Mesodermal cell (in vitro differentiated cells): ENCODE measurements around the gene C2orf66.

ENCODE experiments used
- H3K27ac ChIP-seq: 2 replicates; pipeline ENCODE4 v1.7.0; 2013; ENCODE audit warnings: mild to moderate bottlenecking, low read depth, low read length, moderate library complexity; ENCODE audit not compliant: severe bottlenecking
- H3K36me3 ChIP-seq: 2 replicates; pipeline ENCODE4 v1.7.1; 2013; ENCODE audit warnings: mild to moderate bottlenecking, low read length, moderate library complexity; ENCODE audit not compliant: control insufficient read depth, insufficient read depth
- H3K4me1 ChIP-seq: one replicate; pipeline ENCODE4 v1.7.1; 2013; ENCODE audit warnings: mild to moderate bottlenecking, low read length; ENCODE audit not compliant: insufficient read depth, control insufficient read depth, poor library complexity, severe bottlenecking
- H3K4me3 ChIP-seq: 2 replicates; pipeline ENCODE4 v1.7.0; 2013; ENCODE audit warnings: low read length, control low read depth, mild to moderate bottlenecking; ENCODE audit not compliant: insufficient read depth, poor library complexity, severe bottlenecking; ENCODE audit errors: extremely low read depth
- H3K9me3 ChIP-seq: 2 replicates; pipeline ENCODE4 v1.7.1; 2013; ENCODE audit warnings: mild to moderate bottlenecking, low read length, moderate library complexity; ENCODE audit not compliant: control insufficient read depth
- WGBS, 2 experiments: methylation state at CpG; one replicate each; pipeline ENCODE4 v1.1.5; 2013; ENCODE audit warnings: missing lambda C conversion rate in 2 of 2; ENCODE audit not compliant: insufficient coverage in 2 of 2; 5-methylcytosine and 5-hydroxymethylcytosine counted together

The C2orf66 gene

DNA sequence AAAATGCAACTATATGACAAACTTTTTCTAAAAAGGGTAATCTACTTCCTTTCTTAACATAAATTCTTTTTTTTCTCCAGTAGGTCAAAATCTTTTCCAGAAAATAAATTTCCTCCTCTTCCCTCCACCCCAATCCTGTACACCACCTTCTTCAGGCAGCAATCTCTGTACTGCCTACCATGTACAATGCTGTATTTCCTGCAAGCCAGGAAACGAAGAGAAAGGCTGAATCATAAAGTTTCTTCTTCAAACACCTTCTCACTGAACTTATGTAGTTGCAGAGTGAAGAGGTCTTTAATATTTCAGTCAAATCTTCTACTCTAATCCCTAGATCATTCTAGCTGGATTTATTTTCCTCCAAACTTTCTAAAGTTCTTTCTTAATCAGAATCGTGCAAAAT lies 18.2 kb upstream of the C2orf66 start:
- no peaks in the 10 kb centered on the region for H3K4me1 ChIP-seq
- no peaks in the 10 kb centered on the region for H3K9me3 ChIP-seq
- no peak overlapping the region for H3K4me3 ChIP-seq
- no CpG with 5 or more reads among the region's 2 CpGs for WGBS, 2 experiments
- no peaks in the 10 kb centered on the region for H3K36me3 ChIP-seq
- H3K27ac ChIP-seq, result no peak overlapping the region

DNA sequence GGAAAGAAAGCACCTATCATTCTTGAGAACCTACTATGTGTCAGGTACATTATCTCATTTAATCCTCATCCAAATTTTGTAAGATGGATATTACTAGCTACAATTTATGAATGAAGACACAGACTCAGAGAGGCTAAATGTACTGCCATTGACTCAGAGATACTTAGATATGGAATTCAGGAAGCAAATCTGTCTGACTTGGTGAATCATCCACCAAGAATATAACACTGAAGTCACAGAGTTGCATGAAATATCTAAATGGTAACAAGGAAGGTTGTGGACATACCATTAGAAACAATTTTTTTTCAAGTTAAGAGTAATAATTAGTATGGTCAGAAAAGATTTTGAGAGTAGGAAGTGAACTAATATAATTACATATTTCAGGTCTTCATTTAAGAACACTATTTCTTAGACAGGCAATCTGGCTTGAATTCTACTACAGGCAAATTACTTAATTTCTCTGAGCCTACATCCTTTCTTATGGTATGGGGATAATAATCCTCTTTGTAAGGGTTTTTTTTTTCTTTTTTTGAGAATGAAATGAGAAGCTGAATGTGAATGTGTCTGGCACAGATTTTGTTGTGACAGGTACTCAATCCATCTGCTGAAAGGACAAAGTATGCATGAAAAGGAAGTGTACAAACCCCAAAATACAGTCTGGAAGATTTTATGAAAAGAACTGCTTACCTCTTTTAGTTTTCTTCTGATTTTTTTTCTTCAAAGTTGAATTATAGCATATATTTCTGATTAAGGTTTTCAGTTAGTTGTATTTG lies 14.8 kb upstream of the C2orf66 start:
- no peak overlapping the region for H3K4me3 ChIP-seq
- H3K4me1 ChIP-seq, result no peaks in the 10 kb centered on the region
- H3K9me3 ChIP-seq, result peaks cover 9% of the 10 kb centered on the region
- H3K36me3 ChIP-seq, result no peaks in the 10 kb centered on the region
- H3K27ac ChIP-seq, result no peak overlapping the region

DNA sequence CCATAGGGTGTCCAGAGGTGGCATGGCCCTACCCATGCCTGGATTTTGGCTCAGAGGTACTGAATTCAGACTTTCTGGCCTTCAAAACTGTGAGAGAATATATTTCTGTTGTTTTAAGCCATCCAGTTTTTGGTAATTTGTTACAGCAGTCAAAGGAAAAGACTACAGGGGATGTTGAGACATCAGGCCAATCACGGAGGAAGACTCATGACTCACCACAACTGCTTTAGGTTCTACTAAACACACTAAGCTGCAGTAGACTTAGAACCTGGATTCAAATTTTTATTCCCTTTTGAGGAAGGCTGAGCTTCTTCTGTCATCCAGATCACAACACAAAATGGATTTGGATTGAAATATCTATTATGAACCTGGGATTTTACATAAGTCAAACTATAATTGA lies 12.0 kb upstream of the C2orf66 start:
- WGBS, 2 experiments, result no CpG with 5 or more reads among the region's 1 CpG

DNA sequence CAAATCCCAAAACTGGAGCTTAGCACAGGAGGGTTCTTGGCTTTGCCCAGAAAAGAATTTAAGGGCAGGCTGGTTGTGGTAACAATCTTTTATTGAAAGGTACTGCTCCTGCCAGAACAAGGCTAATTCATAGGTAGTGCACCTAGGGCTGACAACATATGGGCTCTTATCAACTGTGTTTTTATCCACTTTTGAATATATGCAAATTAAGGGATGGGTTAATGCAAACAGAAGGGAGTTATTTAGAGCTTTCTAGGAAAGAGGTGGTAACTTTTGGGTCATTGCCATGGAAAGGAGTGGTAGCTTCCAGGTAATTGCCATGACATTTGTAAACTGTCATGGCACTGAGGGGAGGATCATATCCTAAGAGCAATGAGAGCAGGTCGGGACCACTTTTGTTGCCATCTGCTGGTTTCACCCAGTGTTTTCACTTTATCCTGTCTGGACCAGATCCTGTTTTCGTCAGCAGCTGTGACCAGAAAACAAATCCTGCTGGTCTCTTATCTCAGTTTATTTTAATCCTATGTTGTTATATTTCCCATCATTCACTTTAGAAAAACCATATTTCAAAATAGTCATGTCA lies 981 bp downstream of the C2orf66 start:
- Histone ChIP-seq H3K4me3 (no peak overlapping the region), H3K4me1 (no peaks in the 10 kb centered on the region), H3K36me3 (no peaks in the 10 kb centered on the region), H3K9me3 (no peaks in the 10 kb centered on the region), H3K27ac (no peak overlapping the region)
- 28% methylated on average over 2 of the region's 2 CpGs; no CpG with 5 or more reads in 1 of the 2 experiments for WGBS, 2 experiments

More for the DNA sequence above, 12.0 kb upstream of the C2orf66 start:
- H3K27ac ChIP-seq, result no peak overlapping the region
- H3K36me3 ChIP-seq, result no peaks in the 10 kb centered on the region
- peaks cover 13% of the 10 kb centered on the region for H3K9me3 ChIP-seq
- H3K4me1 ChIP-seq, result no peaks in the 10 kb centered on the region
- H3K4me3 ChIP-seq, result no peak overlapping the region

DNA sequence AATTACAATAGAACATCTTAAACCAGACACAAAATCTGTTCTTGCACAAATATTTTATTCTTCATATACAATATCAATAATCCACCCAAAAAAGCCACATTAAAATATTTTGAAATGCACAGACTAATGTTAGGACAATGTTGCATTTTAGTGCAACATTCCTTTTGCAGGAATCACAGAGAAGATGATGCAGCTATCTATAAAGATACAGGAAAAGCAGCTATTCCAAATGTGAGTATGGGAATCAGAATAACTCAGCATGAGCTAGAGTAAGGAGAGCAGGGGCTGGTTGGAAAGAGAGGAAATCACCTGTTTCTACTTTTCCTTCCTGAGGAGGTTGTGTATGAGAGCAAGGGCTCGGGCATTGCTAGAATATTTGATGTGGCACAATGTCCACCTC lies 4.8 kb downstream of the C2orf66 start:
- WGBS, 2 experiments, result 80% methylated on average over 1 of the region's 1 CpG; no CpG with 5 or more reads in 1 of the 2 experiments
- Histone ChIP-seq H3K4me3 (no peak overlapping the region), H3K27ac (no peak overlapping the region), H3K36me3 (no peaks in the 10 kb centered on the region), H3K9me3 (no peaks in the 10 kb centered on the region), H3K4me1 (no peaks in the 10 kb centered on the region)

DNA sequence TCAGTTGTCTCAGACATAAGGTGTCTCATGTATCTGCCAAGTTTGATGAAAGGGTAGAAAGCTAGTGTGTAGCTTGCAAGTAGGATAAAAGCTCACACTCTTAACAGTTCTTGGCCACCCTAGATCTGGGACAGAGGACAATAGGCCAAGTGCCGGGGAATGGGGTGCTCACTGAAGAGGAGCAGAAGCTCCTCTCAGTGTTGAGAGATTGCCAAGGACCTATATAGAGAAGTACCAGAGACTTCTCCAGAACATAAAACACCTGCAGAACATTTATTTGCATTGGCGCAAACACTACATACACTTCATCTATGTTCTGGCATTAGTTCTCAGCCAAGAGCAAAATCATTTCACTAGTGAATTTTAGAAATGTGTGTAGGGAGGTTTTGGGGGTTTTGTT lies 6.8 kb downstream of the C2orf66 start:
- no peak overlapping the region for H3K4me3 ChIP-seq
- H3K27ac ChIP-seq, result no peak overlapping the region
- WGBS, 2 experiments, result 100% methylated on average over 1 of the region's 2 CpGs; no CpG with 5 or more reads in 1 of the 2 experiments
- H3K36me3 ChIP-seq, result peaks cover 8% of the 10 kb centered on the region
- H3K9me3 ChIP-seq, result no peaks in the 10 kb centered on the region
- H3K4me1 ChIP-seq, result peaks cover 2% of the 10 kb centered on the region

DNA sequence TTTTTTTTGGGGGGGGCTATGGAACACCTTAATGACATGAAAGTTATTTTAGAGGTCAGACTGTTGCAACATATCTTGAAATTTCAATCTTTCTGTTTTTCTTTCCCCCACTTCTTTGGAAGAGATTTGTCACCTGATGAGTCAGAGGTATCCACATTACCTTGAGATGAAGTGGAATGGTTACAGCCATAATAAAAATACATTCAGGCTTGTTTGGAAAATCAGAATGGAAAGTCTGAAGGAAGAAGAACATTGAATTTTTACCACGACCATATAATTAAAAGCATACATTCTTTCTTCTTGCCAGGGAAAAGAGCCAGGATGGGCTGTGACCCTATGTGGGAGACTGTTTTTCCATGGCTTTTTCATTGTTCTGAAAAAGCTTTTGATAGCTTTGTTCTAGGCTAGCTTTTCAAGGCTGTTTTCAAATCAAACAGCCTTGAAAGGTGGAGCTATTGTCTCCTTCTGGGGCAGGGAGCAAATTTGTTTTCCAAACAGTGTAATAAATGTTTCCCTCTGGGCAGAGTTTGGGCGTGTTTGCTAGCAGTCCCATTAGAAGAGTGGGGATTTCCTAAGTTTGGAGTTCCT lies 7.4 kb downstream of the C2orf66 start:
- Histone ChIP-seq H3K4me3 (no peak overlapping the region), H3K36me3 (peaks cover 15% of the 10 kb centered on the region), H3K27ac (no peak overlapping the region), H3K4me1 (peaks cover 2% of the 10 kb centered on the region), H3K9me3 (no peaks in the 10 kb centered on the region)
- no CpG with 5 or more reads among the region's 2 CpGs for WGBS, 2 experiments

DNA sequence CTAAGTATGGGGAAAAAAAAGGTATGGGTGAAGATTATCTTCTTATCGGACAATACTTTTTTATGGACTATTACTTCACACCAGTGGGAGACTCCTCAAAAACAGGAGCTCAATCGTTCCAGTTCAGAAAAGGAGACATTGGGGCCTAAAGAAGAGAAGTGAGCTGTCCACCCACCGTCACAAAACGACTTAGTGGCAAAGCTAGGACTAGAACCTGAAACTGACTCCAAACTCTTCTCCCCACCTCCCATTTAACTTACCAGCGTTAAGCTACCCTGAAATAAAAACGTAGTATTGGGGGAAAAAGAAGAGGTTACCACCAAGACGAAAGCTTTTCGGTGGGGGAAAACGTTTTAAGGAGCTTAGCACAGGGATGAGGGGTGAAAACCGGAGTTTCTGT lies 10.2 kb downstream of the C2orf66 start:
- Histone ChIP-seq H3K36me3 (peaks cover 32% of the 10 kb centered on the region), H3K9me3 (no peaks in the 10 kb centered on the region), H3K4me1 (peaks cover 2% of the 10 kb centered on the region), H3K4me3 (peak overlapping the region; percentile 75), H3K27ac (peak overlapping the region; percentile 52)
- WGBS, 2 experiments, result 0 to 8% methylated on average over 2 to 4 of the region's 10 CpGs

DNA sequence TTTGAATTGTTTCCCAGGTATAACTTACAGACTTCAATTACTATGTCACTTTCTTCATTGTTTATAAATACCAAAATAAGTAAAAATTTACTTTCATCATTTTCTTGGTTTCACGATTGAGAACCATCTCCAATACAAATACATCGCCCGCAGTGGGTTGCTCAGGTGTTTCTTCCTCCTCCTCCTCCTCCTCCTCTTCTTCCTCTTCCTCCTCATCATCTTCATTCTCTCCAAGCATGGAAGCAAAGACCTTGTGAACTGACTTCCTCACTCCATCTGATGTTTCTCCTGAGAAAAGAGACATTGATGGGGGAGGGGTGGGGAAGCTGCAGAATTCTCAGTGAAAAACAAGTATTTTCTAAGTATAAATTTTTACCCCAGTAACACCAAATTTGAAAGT lies 16.3 kb downstream of the C2orf66 start:
- 100% methylated on average over 3 of the region's 3 CpGs; no CpG with 5 or more reads in 1 of the 2 experiments for WGBS, 2 experiments
- H3K36me3 ChIP-seq, result peaks cover 77% of the 10 kb centered on the region

DNA sequence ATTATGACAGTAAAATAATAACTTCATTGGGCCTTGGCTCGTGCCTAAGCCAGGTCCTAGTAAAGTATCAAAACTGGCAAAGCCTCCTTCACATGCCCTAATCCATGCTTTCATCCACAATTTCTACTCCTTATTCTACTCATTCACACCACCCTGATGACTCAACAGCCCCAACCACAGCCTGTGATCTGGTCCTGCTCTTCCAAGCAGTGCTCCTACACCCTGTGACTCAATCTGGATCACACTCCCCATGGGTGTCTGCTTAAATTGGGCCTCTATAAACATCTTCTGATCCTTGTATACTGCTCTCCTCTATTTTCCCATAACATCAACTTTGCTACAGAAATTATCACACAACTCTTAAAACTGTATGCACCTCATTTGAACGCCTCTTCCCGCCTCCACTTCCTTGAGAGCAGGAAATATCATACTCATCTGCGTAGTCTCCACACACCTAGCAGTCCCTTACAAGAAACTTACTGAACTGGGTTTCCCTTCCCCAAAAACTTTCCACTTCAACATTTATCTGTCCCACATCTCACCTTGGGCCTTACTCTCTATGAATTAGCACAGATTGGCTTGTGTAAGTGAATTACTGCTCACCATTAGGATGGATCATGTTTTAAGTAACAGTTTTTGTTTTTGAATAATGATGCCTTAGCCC lies 25.6 kb downstream of the C2orf66 start:
- Histone ChIP-seq H3K9me3 (no peaks in the 10 kb centered on the region), H3K27ac (no peak overlapping the region), H3K36me3 (peaks cover 82% of the 10 kb centered on the region), H3K4me3 (no peak overlapping the region), H3K4me1 (no peaks in the 10 kb centered on the region)
- WGBS, 2 experiments, result 94 to 98% methylated on average over 4 of the region's 4 CpGs

More for the DNA sequence above, 16.3 kb downstream of the C2orf66 start:
- H3K27ac ChIP-seq, result no peak overlapping the region
- H3K9me3 ChIP-seq, result no peaks in the 10 kb centered on the region
- no peaks in the 10 kb centered on the region for H3K4me1 ChIP-seq
- no peak overlapping the region for H3K4me3 ChIP-seq
